ENCODE measurements around the gene TLR6. TPM values are rescaled to one million over a fixed set of nuclear protein-coding genes. Genes with fewer than 3 reads are reported as not detected.

Gene TLR6
- total and polyA plus RNA-seq, 2 donors (not counting 1 experiment from before 2014, with no cell fraction given): 10.0 to 60.6 TPM

GRCh38 chr4:38774181-38774955 is 82.2 kb downstream of the TLR6 start:
- WGBS (ENCODE audit: insufficient coverage): no CpG with 5 or more reads among the region's 8 CpGs
- Histone ChIP-seq H2AFZ (ENCODE audit: insufficient read depth, low read depth, low read length, poor library complexity, severe bottlenecking) (no peak overlapping the region), H3K27me3 (replicated peaks in 1 of 4; ENCODE audit: control extremely low read depth in 1 of 4, control insufficient read depth in 3 of 4, insufficient read depth in 4 of 4, low read length in 3 of 4) (no peaks in the 10 kb centered on the region), H3K4me3 (ENCODE audit: control extremely low read depth in 1 of 5, extremely low read depth in 1 of 5, insufficient read depth in 1 of 5, low read depth in 2 of 5, low read length in 4 of 5) (no peak overlapping the region), H3K79me2 (ENCODE audit: control insufficient read depth, insufficient read depth, low read length) (peaks cover 93% of the 10 kb centered on the region), H3K4me2 (replicated peaks; ENCODE audit: low read depth, low read length, poor library complexity, severe bottlenecking) (no peak overlapping the region), H3K9ac (ENCODE audit: low read length) (no peak overlapping the region), H3K4me1 (ENCODE audit: control insufficient read depth in 2 of 2, insufficient read depth in 2 of 2, low read length in 2 of 2) (peaks cover 30 to 49% of the 10 kb centered on the region in 2 donors), H3K36me3 (replicated peaks in 1 of 2; ENCODE audit: control extremely low read depth in 1 of 2, control insufficient read depth in 1 of 2, extremely low read depth in 1 of 2, insufficient read depth in 2 of 2, low read length in 1 of 2) (peaks cover 19 to 48% of the 10 kb centered on the region in 2 experiments), H3K9me3 (ENCODE audit: control extremely low read depth in 1 of 3, control insufficient read depth in 2 of 3, insufficient read depth in 1 of 3, low read length in 2 of 3) (peaks cover 0 to 7% (median 5%) of the 10 kb centered on the region in 3 donors), H3K27ac (ENCODE audit: low read length in 2 of 2) (peak overlapping the region in 1 of 2 donors; percentile 67), H4K20me1 (ENCODE audit: control insufficient read depth, insufficient read depth, low read length, poor library complexity, severe bottlenecking) (no peaks in the 10 kb centered on the region)
- H3K4me3 Mint-ChIP-seq: no peak overlapping the region
- peak overlapping the region; percentile 82 for H3K27ac Mint-ChIP-seq
- CTCF ChIA-PET: interaction anchor here (1.1 to 19.2 kb wide), 6 partner anchors 9 to 31 kb away, joined by 3 to 620 read pairs (median 6); partner anchors contain the start of genes TLR1 and TLR10
- DNase-seq: no peak
- no peaks in the 10 kb centered on the region for H3K27me3 Mint-ChIP-seq
- H3K4me1 Mint-ChIP-seq: peaks cover 75% of the 10 kb centered on the region
- no peak for ATAC-seq (ENCODE audit: low read depth)
- POLR2A ChIA-PET: no interaction called here
- intact Hi-C loops (cut with micrococcal nuclease): no loop called here
- no peak for TF ChIP-seq CTCF (IDR thresholded peaks at IDR 0.05)
- TF ChIP-seq EZH2 (IDR thresholded peaks at IDR 0.05; ENCODE audit: borderline replicate concordance, insufficient read depth, low read depth, low read length, poor library complexity, severe bottlenecking): no peak
- peaks cover 13% of the 10 kb centered on the region for H3K9me3 Mint-ChIP-seq (ENCODE audit: insufficient read depth)

Small RNA genes lying within 50 kb of the gene (small RNA-seq; reads per million reads assigned to genes)
- not detected for gene MIR574 (ENCODE audit: insufficient read length, low read depth, low replicate concordance)

Other genes with a start within 250 kb of the TLR6 start
- gene KLF3, start 192.6 kb downstream of the TLR6 start, total RNA-seq: 51.9 and 52.8 TPM in 2 replicates
- gene KLF3, start 192.6 kb downstream of the TLR6 start, polyA plus RNA-seq: 32.9 and 42.4 TPM in 2 replicates
- gene TLR10, start 73.8 kb downstream of the TLR6 start, total RNA-seq: 51.5 and 53.4 TPM in 2 replicates
- gene TLR10, start 73.8 kb downstream of the TLR6 start, polyA plus RNA-seq: 24.9 and 48.0 TPM in 2 replicates
- 50.8 and 54.1 TPM in 2 replicates for gene TLR1, start 52.0 kb downstream of the TLR6 start, total RNA-seq
- 23.4 and 30.6 TPM in 2 replicates for gene TLR1, start 52.0 kb downstream of the TLR6 start, polyA plus RNA-seq
- 2.2 and 2.9 TPM in 2 replicates for gene FAM114A1, start 11.0 kb upstream of the TLR6 start, total RNA-seq
- 0.30 and 1.8 TPM in 2 replicates for gene FAM114A1, start 11.0 kb upstream of the TLR6 start, polyA plus RNA-seq
- 59.9 and 61.4 TPM in 2 replicates for gene TMEM156, start 175.6 kb upstream of the TLR6 start, total RNA-seq
- gene TMEM156, start 175.6 kb upstream of the TLR6 start, polyA plus RNA-seq: 58.4 and 78.9 TPM in 2 replicates
- 90.0 and 95.5 TPM in 2 replicates for gene KLHL5, start 205.4 kb upstream of the TLR6 start, total RNA-seq
- gene KLHL5, start 205.4 kb upstream of the TLR6 start, polyA plus RNA-seq: 22.6 and 33.3 TPM in 2 replicates